Smooth muscle cell (in vitro differentiated cells): ENCODE measurements around the gene SLC49A3. TPM values are rescaled to one million over a fixed set of nuclear protein-coding genes. Genes with fewer than 3 reads are reported as not detected.

Experiments used
- DNase-seq: peaks from one replicate; lab custom pipeline; 2025; ENCODE audit not compliant: unreplicated experiment; lab: John Stamatoyannopoulos, UW
- H2AFZ ChIP-seq: fragments of 200-600 bp; sonication (generic); 2 replicates; pipeline ENCODE4 v1.6.0; 2016; ENCODE audit warnings: antibody characterized with exemption, low read depth, mild to moderate bottlenecking
- H3F3A ChIP-seq: fragments of 200-600 bp; sonication (generic); 2 replicates; pipeline ENCODE4 v1.6.0; 2017; ENCODE audit warnings: antibody characterized with exemption, low read depth
- H3K27ac ChIP-seq: fragments of 200-600 bp; sonication (generic); 2 replicates; pipeline ENCODE4 v1.5.1; 2016; ENCODE audit warnings: low read depth, mild to moderate bottlenecking
- H3K27me3 ChIP-seq: fragments of 200-600 bp; sonication (generic); 2 replicates; pipeline ENCODE4 v1.6.1; 2016; ENCODE audit warnings: low read depth, mild to moderate bottlenecking
- H3K36me3 ChIP-seq: fragments of 200-600 bp; sonication (generic); 2 replicates; pipeline ENCODE4 v1.5.1; 2016; ENCODE audit warnings: low read depth
- H3K4me1 ChIP-seq: fragments of 200-600 bp; sonication (generic); 2 replicates; pipeline ENCODE4 v1.5.1; 2016; ENCODE audit warnings: low read depth
- H3K4me2 ChIP-seq: fragments of 200-600 bp; sonication (generic); 2 replicates; pipeline ENCODE4 v1.6.0; 2016; ENCODE audit warnings: mild to moderate bottlenecking
- H3K4me3 ChIP-seq: fragments of 200-600 bp; sonication (generic); 2 replicates; pipeline ENCODE4 v1.5.1; 2016; ENCODE audit warnings: mild to moderate bottlenecking
- H3K79me2 ChIP-seq: fragments of 200-600 bp; sonication (generic); 2 replicates; pipeline ENCODE4 v1.6.0; 2016; ENCODE audit warnings: low read depth, mild to moderate bottlenecking
- H3K9ac ChIP-seq: fragments of 200-600 bp; sonication (generic); 2 replicates; pipeline ENCODE4 v1.6.0; 2016; ENCODE audit warnings: low read depth
- H3K9me3 ChIP-seq: fragments of 200-600 bp; sonication (generic); replicated peaks from 2 replicates; pipeline ENCODE4 v1.5.1; 2016; ENCODE audit warnings: low read depth
- H4K20me1 ChIP-seq: fragments of 200-600 bp; sonication (generic); 2 replicates; pipeline ENCODE4 v1.6.0; 2016; ENCODE audit warnings: low read depth
- CTCF ChIP-seq: fragments of 200-600 bp; sonication (generic); IDR thresholded peaks from 2 replicates; pipeline ENCODE4 v1.5.1; 2017; ENCODE audit warnings: borderline replicate concordance, mild to moderate bottlenecking, antibody characterized with exemption; ENCODE audit not compliant: insufficient read depth, poor library complexity, severe bottlenecking
- WGBS: methylation state at CpG from one replicate; pipeline ENCODE4 v1.1.7; 2016; ENCODE audit warnings: low lambda C conversion rate; 5-methylcytosine and 5-hydroxymethylcytosine counted together
- polyA plus RNA-seq: library from polyadenylated mRNA; unstranded; fragments of >200 nt; fragmentation: Nextera tagmentation; extraction: Ambion mirVana; gene quantifications from 2 replicates; pipeline ENCODE4 v1.2.1, GENCODE V29; 2016
- total RNA-seq: library from RNA; depleted of rRNA; stranded (reverse); fragments of >200 nt; gene quantifications from 2 replicates; pipeline ENCODE4 v1.2.3, GENCODE V29; 2014

The SLC49A3 gene
- total and polyA plus RNA-seq, 2 experiments from 2014 or later = 26.4 to 40.2 TPM

- 94% methylated on average over 28 of the region's 28 CpGs for WGBS
- DNase-seq = no peak
- Histone ChIP-seq H3K27me3 (no peaks in the 10 kb centered on the region), H3K9me3 (no peaks in the 10 kb centered on the region), H3K27ac (no peak overlapping the region), H3K79me2 (peaks cover 96% of the 10 kb centered on the region), H2AFZ (no peak overlapping the region), H3F3A (no peaks in the 10 kb centered on the region), H3K4me2 (no peak overlapping the region), H3K9ac (no peak overlapping the region), H3K36me3 (no peaks in the 10 kb centered on the region), H3K4me3 (no peak overlapping the region), H4K20me1 (peaks cover 96% of the 10 kb centered on the region), H3K4me1 (no peaks in the 10 kb centered on the region)
- no peak for TF ChIP-seq CTCF
These were observed 35.0 kb upstream of the SLC49A3 start for GRCh38 chr4:723751-724530.

- no peak for TF ChIP-seq CTCF
- DNase-seq = no peak
- Histone ChIP-seq H4K20me1 (peaks cover 96% of the 10 kb centered on the region), H3K4me1 (no peaks in the 10 kb centered on the region), H3K9me3 (no peaks in the 10 kb centered on the region), H3K4me2 (no peak overlapping the region), H3K4me3 (no peak overlapping the region), H3F3A (no peaks in the 10 kb centered on the region), H3K36me3 (no peaks in the 10 kb centered on the region), H2AFZ (no peak overlapping the region), H3K9ac (no peak overlapping the region), H3K79me2 (peaks cover 96% of the 10 kb centered on the region), H3K27ac (no peak overlapping the region), H3K27me3 (no peaks in the 10 kb centered on the region)
- 99% methylated on average over 61 of the region's 61 CpGs for WGBS
These were observed 34.0 kb upstream of the SLC49A3 start for GRCh38 chr4:722851-723360.

DNA sequence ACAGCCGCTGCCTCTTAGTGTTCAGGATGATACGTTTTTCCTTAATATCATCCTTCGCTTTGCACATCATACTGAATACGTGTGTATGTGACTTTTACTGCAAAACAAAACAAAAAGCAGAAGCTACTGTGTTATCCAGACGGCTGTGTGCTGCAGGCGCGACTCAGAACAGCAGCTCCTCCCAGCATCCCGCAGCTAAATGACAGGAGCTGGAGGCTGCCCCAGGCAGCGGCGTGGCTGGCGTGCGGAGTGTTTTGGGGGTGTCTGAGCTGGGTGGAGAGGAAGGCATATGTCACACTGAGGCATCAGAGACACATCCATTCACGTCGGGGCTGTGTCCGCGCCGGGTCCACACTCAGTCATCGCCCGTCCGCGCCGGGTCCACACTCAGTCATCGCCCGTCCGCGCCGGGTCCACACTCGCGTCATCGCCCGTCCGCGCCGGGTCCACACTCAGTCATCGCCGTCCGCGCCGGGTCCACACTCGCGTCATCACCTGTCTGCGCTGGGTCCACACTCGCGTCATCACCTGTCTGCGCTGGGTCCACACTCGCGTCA lies 33.3 kb upstream of the SLC49A3 start:
- Histone ChIP-seq H3K4me1 (no peaks in the 10 kb centered on the region), H3K9me3 (no peaks in the 10 kb centered on the region), H3K4me3 (no peak overlapping the region), H3K36me3 (no peaks in the 10 kb centered on the region), H3K79me2 (peaks cover 96% of the 10 kb centered on the region), H3K9ac (no peak overlapping the region), H3K27ac (no peak overlapping the region), H3K4me2 (no peak overlapping the region), H4K20me1 (peaks cover 96% of the 10 kb centered on the region), H2AFZ (no peak overlapping the region), H3F3A (no peaks in the 10 kb centered on the region), H3K27me3 (no peaks in the 10 kb centered on the region)
- no peak for DNase-seq
- TF ChIP-seq CTCF = no peak
- whole genome bisulfite sequencing = 92% methylated on average over 21 of the region's 47 CpGs
